ENCODE data around the gene CCDC102A. TPM values are rescaled to one million over a fixed set of nuclear protein-coding genes. Genes with fewer than 3 reads are reported as not detected.

The CCDC102A gene
- total RNA-seq, 1 donor from 2014 or later = not detected

DNA sequence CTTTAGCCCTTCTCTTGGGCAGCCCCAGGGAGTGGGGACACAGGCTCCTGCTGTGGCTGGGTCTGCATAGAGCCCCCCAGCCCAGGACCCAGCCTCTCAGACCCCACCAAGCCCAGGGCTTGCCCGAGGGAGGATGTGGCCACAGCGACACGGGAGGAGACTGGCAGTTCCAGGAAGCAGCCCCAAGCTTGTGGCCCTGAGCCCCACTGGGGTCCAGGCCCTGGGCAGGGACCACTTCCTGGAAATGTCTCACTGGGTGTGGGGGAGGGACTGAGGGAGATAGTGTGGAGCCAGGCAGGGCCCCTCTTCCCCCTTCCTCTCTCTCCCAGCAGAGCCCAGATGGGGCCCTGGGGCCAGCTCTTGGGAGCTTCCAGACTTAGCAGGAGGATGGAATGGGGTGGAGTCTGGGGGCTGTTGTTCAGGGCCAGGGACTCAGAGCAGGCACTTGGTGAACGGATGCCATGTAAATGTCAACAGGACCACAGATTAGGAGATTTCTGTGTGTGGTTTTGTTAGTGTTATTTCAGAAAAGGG, 41.4 kb upstream of the CCDC102A start:
- no peak overlapping the region for H3K4me3 Mint-ChIP-seq (ENCODE audit: unreplicated experiment)
- peaks cover 8% of the 10 kb centered on the region for H3K9me3 Mint-ChIP-seq (ENCODE audit: unreplicated experiment)
- no peak for DNase-seq
- H3K36me3 Mint-ChIP-seq (ENCODE audit: unreplicated experiment) = no peaks in the 10 kb centered on the region
- TF ChIP-seq CTCF (IDR thresholded peaks at IDR 0.05; ENCODE audit: partially characterized antibody, unreplicated experiment) = no peak
- peaks cover 3% of the 10 kb centered on the region for H3K27me3 Mint-ChIP-seq (ENCODE audit: unreplicated experiment)
- peaks cover 23% of the 10 kb centered on the region for H3K4me1 Mint-ChIP-seq (ENCODE audit: low read depth, unreplicated experiment)
- no peak overlapping the region for H3K27ac Mint-ChIP-seq (ENCODE audit: unreplicated experiment)

DNA sequence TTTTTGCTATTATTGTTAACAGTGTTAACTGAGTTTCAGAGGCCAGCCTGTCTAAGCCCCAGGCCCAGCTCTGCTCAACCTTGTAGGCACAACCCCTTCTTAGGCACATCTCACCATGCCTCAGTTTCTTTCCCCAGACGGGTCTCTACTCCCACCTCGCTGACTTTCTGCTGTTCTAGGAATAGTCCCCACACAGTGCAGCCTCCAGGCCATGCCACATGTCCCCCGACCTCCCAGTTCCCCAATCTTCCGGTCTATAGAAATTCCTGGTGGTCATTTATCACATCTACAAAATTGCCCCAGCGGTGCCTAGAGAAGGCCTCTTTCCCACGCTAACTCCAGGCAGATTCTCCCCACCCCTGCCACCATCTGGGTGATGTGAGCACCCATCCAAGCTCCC, 40.8 kb upstream of the CCDC102A start:
- Mint-ChIP-seq H3K27me3 (ENCODE audit: unreplicated experiment) (peaks cover 4% of the 10 kb centered on the region), H3K27ac (ENCODE audit: unreplicated experiment) (no peak overlapping the region), H3K4me3 (ENCODE audit: unreplicated experiment) (no peak overlapping the region), H3K9me3 (ENCODE audit: unreplicated experiment) (peaks cover 8% of the 10 kb centered on the region), H3K36me3 (ENCODE audit: unreplicated experiment) (no peaks in the 10 kb centered on the region), H3K4me1 (ENCODE audit: low read depth, unreplicated experiment) (peaks cover 23% of the 10 kb centered on the region)
- no peak for DNase-seq
- TF ChIP-seq CTCF (IDR thresholded peaks at IDR 0.05; ENCODE audit: partially characterized antibody, unreplicated experiment) = no peak

GRCh38 chr16:57576429-57576870, 40.1 kb upstream of the CCDC102A start:
- H3K9me3 Mint-ChIP-seq (ENCODE audit: unreplicated experiment) = peaks cover 8% of the 10 kb centered on the region
- H3K36me3 Mint-ChIP-seq (ENCODE audit: unreplicated experiment) = no peaks in the 10 kb centered on the region
- DNase-seq = peak; percentile 89
- no peak overlapping the region for H3K4me3 Mint-ChIP-seq (ENCODE audit: unreplicated experiment)
- peak overlapping the region; percentile 72 for H3K27ac Mint-ChIP-seq (ENCODE audit: unreplicated experiment)
- H3K4me1 Mint-ChIP-seq (ENCODE audit: low read depth, unreplicated experiment) = peaks cover 23% of the 10 kb centered on the region
- peaks cover 2% of the 10 kb centered on the region for H3K27me3 Mint-ChIP-seq (ENCODE audit: unreplicated experiment)
- TF ChIP-seq CTCF (IDR thresholded peaks at IDR 0.05; ENCODE audit: partially characterized antibody, unreplicated experiment) = peak; percentile 97

DNA sequence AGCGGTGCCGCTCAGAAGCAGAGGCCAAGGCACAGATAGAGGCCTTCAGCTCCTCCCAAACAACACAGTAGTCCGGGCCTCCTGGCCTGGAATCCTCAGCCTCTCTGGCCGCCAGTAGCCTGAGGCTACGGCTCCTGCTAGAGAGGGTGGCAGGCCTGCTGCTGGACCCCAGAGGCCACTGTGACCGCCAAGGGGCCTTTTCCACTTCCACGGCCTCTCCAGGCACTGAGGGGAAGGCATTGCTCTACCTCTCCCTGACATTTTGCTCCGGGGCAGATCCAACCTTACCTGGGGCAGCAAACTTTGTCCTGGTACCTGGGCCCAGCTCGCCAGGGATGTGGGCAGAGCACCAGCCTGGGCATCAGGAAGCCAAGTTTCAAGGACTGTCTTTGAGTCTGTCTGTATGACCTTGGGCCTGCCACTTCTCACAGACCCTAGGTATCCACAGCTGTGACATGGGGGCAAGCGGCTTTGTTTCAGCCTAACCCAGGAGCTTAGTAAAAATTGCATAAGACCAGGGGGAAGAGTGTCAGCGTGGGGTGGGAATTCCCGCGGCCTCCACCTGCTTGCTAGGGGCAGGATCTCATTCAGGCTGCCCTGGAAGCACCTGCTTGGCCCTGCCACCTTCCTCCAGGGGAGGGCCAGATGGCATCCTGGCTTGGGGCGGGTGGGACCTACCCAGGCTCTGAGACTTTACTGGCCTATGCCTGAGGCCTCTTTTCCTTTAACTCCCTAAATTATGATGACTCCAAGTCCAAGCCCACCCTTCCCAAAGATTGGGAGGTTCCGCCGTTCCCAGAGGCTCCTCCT, 39.3 kb upstream of the CCDC102A start:
- H3K4me3 Mint-ChIP-seq (ENCODE audit: unreplicated experiment) = no peak overlapping the region
- peaks cover 2% of the 10 kb centered on the region for H3K27me3 Mint-ChIP-seq (ENCODE audit: unreplicated experiment)
- H3K4me1 Mint-ChIP-seq (ENCODE audit: low read depth, unreplicated experiment) = peaks cover 23% of the 10 kb centered on the region
- H3K36me3 Mint-ChIP-seq (ENCODE audit: unreplicated experiment) = no peaks in the 10 kb centered on the region
- peaks cover 8% of the 10 kb centered on the region for H3K9me3 Mint-ChIP-seq (ENCODE audit: unreplicated experiment)
- no peak for DNase-seq
- no peak for TF ChIP-seq CTCF (IDR thresholded peaks at IDR 0.05; ENCODE audit: partially characterized antibody, unreplicated experiment)
- peak overlapping the region; percentile 72 for H3K27ac Mint-ChIP-seq (ENCODE audit: unreplicated experiment)

Measured in glutamatergic neuron (in vitro differentiated cells).